Ishikawa (cell line): ENCODE measurements around the gene RNU6-9.

Experiments
- CEBPB ChIP-seq: IDR thresholded peaks from 2 replicates; pipeline ENCODE4 v1.6.1; 2012
- EGR1 ChIP-seq: IDR thresholded peaks from 2 replicates; pipeline ENCODE4 v1.6.1; 2012
- EP300 ChIP-seq: IDR thresholded peaks from 2 replicates; pipeline ENCODE4 v1.6.1; 2012; ENCODE audit warnings: borderline replicate concordance
- FOXM1 ChIP-seq: IDR thresholded peaks from 2 replicates; pipeline ENCODE4 v1.6.1; 2012; ENCODE audit warnings: low read depth, borderline replicate concordance
- MAX ChIP-seq: IDR thresholded peaks from 2 replicates; pipeline ENCODE4 v1.6.1; 2012
- NFIC ChIP-seq: IDR thresholded peaks from 2 replicates; pipeline ENCODE4 v1.6.1; 2012
- RAD21 ChIP-seq: IDR thresholded peaks from 2 replicates; pipeline ENCODE4 v1.6.1; 2012; ENCODE audit warnings: low read depth
- REST ChIP-seq: IDR thresholded peaks from 2 replicates; pipeline ENCODE4 v1.6.1; 2012; ENCODE audit warnings: low read depth, mild to moderate bottlenecking
- TAF1 ChIP-seq: IDR thresholded peaks from 2 replicates; pipeline ENCODE4 v1.6.1; 2012; ENCODE audit warnings: low read depth, mild to moderate bottlenecking
- TCF12 ChIP-seq: IDR thresholded peaks from 2 replicates; pipeline ENCODE4 v1.6.1; 2012; ENCODE audit warnings: low read depth
- TEAD4 ChIP-seq: IDR thresholded peaks from 2 replicates; pipeline ENCODE4 v1.6.1; 2012

- no peak for TF ChIP-seq FOXM1
- no peak for TF ChIP-seq EP300
- no peak for TF ChIP-seq TAF1
- TF ChIP-seq TEAD4, result no peak
- no peak for TF ChIP-seq MAX
- TF ChIP-seq NFIC, result no peak
- no peak for TF ChIP-seq EGR1
- no peak for TF ChIP-seq REST
- TF ChIP-seq RAD21, result no peak
- no peak for TF ChIP-seq TCF12
- TF ChIP-seq CEBPB, result no peak
Measured at GRCh38 chr19:882871-883497, 10.3 kb upstream of the RNU6-9 start.
